ENCODE measurements around the gene SERPINA9. TPM values are rescaled to one million over a fixed set of nuclear protein-coding genes. Genes with fewer than 3 reads are reported as not detected.

The SERPINA9 gene
- total and polyA plus RNA-seq, 4 donors: not detected

DNA sequence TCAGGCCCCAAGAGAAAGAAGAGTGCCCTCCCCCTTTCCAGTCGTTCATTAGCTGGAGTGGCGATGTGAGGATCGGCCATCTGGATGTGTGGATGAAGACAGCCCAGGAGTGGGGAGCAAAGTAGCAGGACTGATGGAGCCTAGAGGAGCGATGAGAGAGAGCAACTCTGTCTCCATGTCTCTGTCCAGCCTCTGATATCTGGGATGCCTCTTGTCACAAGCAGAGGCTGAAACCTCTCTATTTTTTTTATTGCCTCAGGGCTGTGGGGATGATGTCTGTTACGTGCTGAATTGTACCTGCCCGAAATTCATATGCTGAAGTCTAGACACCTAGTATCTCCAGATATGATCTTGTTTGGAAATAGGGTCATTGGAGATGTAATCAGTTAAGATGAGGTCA is 26.1 kb downstream of the SERPINA9 start:
- ATAC-seq (ENCODE audit: insufficient read depth, low FRiP score) (no peak), DNase-seq (no peak)
- Histone ChIP-seq H3K9ac (ENCODE audit: insufficient read depth in 1 of 2, low read length in 2 of 2) (no peak overlapping the region), H3K36me3 (ENCODE audit: control insufficient read depth in 4 of 4, insufficient read depth in 4 of 4, low read length in 4 of 4) (no peaks in the 10 kb centered on the region), H3K27me3 (ENCODE audit: control insufficient read depth in 3 of 3, insufficient read depth in 3 of 3, low read length in 2 of 3) (peaks cover 0 to 6% (median 5%) of the 10 kb centered on the region in 3 donors), H3K27ac (ENCODE audit: low read depth in 1 of 2, low read length in 1 of 2) (no peak overlapping the region), H3K4me1 (ENCODE audit: control insufficient read depth in 5 of 5, insufficient read depth in 5 of 5, low read length in 5 of 5) (no peaks in the 10 kb centered on the region), H3K9me3 (ENCODE audit: control insufficient read depth in 4 of 4, insufficient read depth in 3 of 4, low read length in 3 of 4) (peaks cover 0 to 2% (median 1%) of the 10 kb centered on the region in 4 donors), H3K4me3 (no peak overlapping the region)
- TF ChIP-seq CTCF (IDR thresholded peaks at IDR 0.05; ENCODE audit: control extremely low read depth, extremely low read depth): no peak
- 82 to 91% methylated on average over 6 of the region's 6 CpGs for WGBS, 2 donors

GRCh38 chr14:94448071-94448808 is 27.8 kb downstream of the SERPINA9 start:
- Histone ChIP-seq H3K4me3 (no peak overlapping the region), H3K9ac (ENCODE audit: insufficient read depth in 1 of 2, low read length in 2 of 2) (no peak overlapping the region), H3K27me3 (ENCODE audit: control insufficient read depth in 3 of 3, insufficient read depth in 3 of 3, low read length in 2 of 3) (peaks cover 0 to 6% (median 5%) of the 10 kb centered on the region in 3 donors), H3K9me3 (ENCODE audit: control insufficient read depth in 4 of 4, insufficient read depth in 3 of 4, low read length in 3 of 4) (peaks cover 0 to 4% (median 0%) of the 10 kb centered on the region in 4 donors), H3K27ac (ENCODE audit: low read depth in 1 of 2, low read length in 1 of 2) (no peak overlapping the region), H3K36me3 (ENCODE audit: control insufficient read depth in 4 of 4, insufficient read depth in 4 of 4, low read length in 4 of 4) (no peaks in the 10 kb centered on the region), H3K4me1 (ENCODE audit: control insufficient read depth in 5 of 5, insufficient read depth in 5 of 5, low read length in 5 of 5) (no peaks in the 10 kb centered on the region)
- DNase-seq (peak in 1 of 3 donors; percentile 2), ATAC-seq (ENCODE audit: insufficient read depth, low FRiP score) (no peak)
- TF ChIP-seq CTCF (IDR thresholded peaks at IDR 0.05; ENCODE audit: control extremely low read depth, extremely low read depth): no peak
- 75 to 85% methylated on average over 14 of the region's 14 CpGs for WGBS, 2 donors

DNA sequence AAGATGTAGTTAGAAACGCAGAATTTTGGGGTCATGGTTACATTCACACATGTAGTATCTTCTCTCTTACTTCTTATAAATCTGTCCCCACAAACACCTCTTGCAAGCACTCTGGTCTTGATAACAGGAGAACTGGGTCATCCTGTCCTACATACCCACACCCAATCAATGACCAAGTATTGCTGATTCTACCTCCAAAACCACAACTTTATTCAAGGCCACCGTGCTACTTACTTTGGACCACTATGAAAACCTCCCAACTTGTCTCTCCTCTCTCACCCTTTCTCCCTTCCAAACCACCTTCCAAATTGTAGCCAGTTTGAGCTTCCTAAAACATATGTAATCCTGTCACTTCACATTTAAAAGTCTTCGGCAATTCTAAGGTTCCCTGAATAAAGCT is 28.8 kb downstream of the SERPINA9 start:
- Histone ChIP-seq H3K4me1 (ENCODE audit: control insufficient read depth in 5 of 5, insufficient read depth in 5 of 5, low read length in 5 of 5) (no peaks in the 10 kb centered on the region), H3K36me3 (ENCODE audit: control insufficient read depth in 4 of 4, insufficient read depth in 4 of 4, low read length in 4 of 4) (no peaks in the 10 kb centered on the region), H3K27ac (ENCODE audit: low read depth in 1 of 2, low read length in 1 of 2) (no peak overlapping the region), H3K9ac (ENCODE audit: insufficient read depth in 1 of 2, low read length in 2 of 2) (no peak overlapping the region), H3K27me3 (ENCODE audit: control insufficient read depth in 3 of 3, insufficient read depth in 3 of 3, low read length in 2 of 3) (peaks cover 0 to 6% (median 5%) of the 10 kb centered on the region in 3 donors), H3K4me3 (no peak overlapping the region), H3K9me3 (ENCODE audit: control insufficient read depth in 4 of 4, insufficient read depth in 3 of 4, low read length in 3 of 4) (peaks cover 0 to 6% (median 0%) of the 10 kb centered on the region in 4 donors)
- TF ChIP-seq CTCF (IDR thresholded peaks at IDR 0.05; ENCODE audit: control extremely low read depth, extremely low read depth): no peak
- DNase-seq (no peak), ATAC-seq (ENCODE audit: insufficient read depth, low FRiP score) (no peak)
- WGBS, 2 donors: 60 to 79% methylated on average over 3 of the region's 3 CpGs

All from lung (tissue), 12 donors.